ENCODE data around the gene ZNF543. TPM values are rescaled to one million over a fixed set of nuclear protein-coding genes. Genes with fewer than 3 reads are reported as not detected.

ZNF543 gene
- total and polyA plus RNA-seq, 2 of the 13 experiments (the other 11 are each of a cell fraction or from before 2014, with no cell fraction given), result 2.1 to 8.9 TPM

- TF ChIP-seq ZNF784 (CRISPR knock-in tag; IDR thresholded peaks at IDR 0.05; ENCODE audit: borderline replicate concordance) (peak; percentile 11; the same call in 1 of the 2 replicates), FOXO1 (CRISPR knock-in tag; IDR thresholded peaks at IDR 0.05) (peak; percentile 49; the same call in 1 of the 2 replicates), ZNF792 (CRISPR knock-in tag; IDR thresholded peaks at IDR 0.05) (peak; percentile 89), MXD3 (CRISPR knock-in tag; IDR thresholded peaks at IDR 0.05) (peak; percentile 89; the same call in 1 of the 2 replicates), ZSCAN12 (CRISPR knock-in tag; IDR thresholded peaks at IDR 0.05) (peak; percentile 58; the same call in 1 of the 2 replicates), FOXK2 (IDR thresholded peaks at IDR 0.05) (no peak), ZNF629 (CRISPR knock-in tag; conservative IDR thresholded peaks at IDR 0.05) (0 out of 2 replicates have a peak, but pooled peaks have one; percentile 21), NR2F6 (IDR thresholded peaks at IDR 0.05) (0 out of 2 replicates have a peak, but pooled peaks have one; percentile 17), NR2F6 (CRISPR knock-in tag; IDR thresholded peaks at IDR 0.05) (peak; percentile 62; the same call in 1 of the 2 replicates), ZNF879 (CRISPR knock-in tag; IDR thresholded peaks at IDR 0.05) (peak; percentile 57; the same call in 1 of the 2 replicates), DNMT3B (CRISPR knock-in tag; conservative IDR thresholded peaks at IDR 0.05) (peak; percentile 59; the same call in 1 of the 2 replicates), SMYD3 (CRISPR knock-in tag; IDR thresholded peaks at IDR 0.05) (peak; percentile 91), MAX (IDR thresholded peaks at IDR 0.05) (peak; percentile 99), HMG20A (CRISPR knock-in tag; IDR thresholded peaks at IDR 0.05; ENCODE audit: borderline replicate concordance) (no peak), PITX1 (CRISPR knock-in tag; IDR thresholded peaks at IDR 0.05) (peak; percentile 51), ZKSCAN8 (CRISPR knock-in tag; IDR thresholded peaks at IDR 0.05; ENCODE audit: borderline replicate concordance) (peak; percentile 64; the same call in 1 of the 2 replicates), HOXA5 (CRISPR knock-in tag; IDR thresholded peaks at IDR 0.05) (peak; percentile 74; the same call in 1 of the 2 replicates), ARHGAP35 (CRISPR knock-in tag; IDR thresholded peaks at IDR 0.05; ENCODE audit: borderline replicate concordance) (peak; percentile 64; the same call in 1 of the 2 replicates), CCDC6 (CRISPR knock-in tag; IDR thresholded peaks at IDR 0.05) (peak; percentile 78), KLF16 (CRISPR knock-in tag; IDR thresholded peaks at IDR 0.05) (peak in 1 of 2 experiments; percentile 91; a peak in 2 of 4 replicates), ZNF264 (CRISPR knock-in tag; IDR thresholded peaks at IDR 0.05) (peak; percentile 86), TOPORS (CRISPR knock-in tag; IDR thresholded peaks at IDR 0.05) (0 out of 2 replicates have a peak, but pooled peaks have one; percentile 60), RFX1 (IDR thresholded peaks at IDR 0.05) (no peak), SAFB2 (CRISPR knock-in tag; IDR thresholded peaks at IDR 0.05; ENCODE audit: borderline replicate concordance, low read depth) (no peak), ATF7 (IDR thresholded peaks at IDR 0.05) (no peak; the same call in 1 of the 2 replicates), ATF7 (CRISPR knock-in tag; IDR thresholded peaks at IDR 0.05) (peak; percentile 74; the same call in 1 of the 2 replicates), KDM5A (IDR thresholded peaks at IDR 0.05; ENCODE audit: borderline replicate concordance, low read length) (peak; percentile 50; the same call in 1 of the 2 replicates), ZNF441 (CRISPR knock-in tag; IDR thresholded peaks at IDR 0.05; ENCODE audit: borderline replicate concordance) (peak; percentile 91), HIVEP1 (CRISPR knock-in tag; IDR thresholded peaks at IDR 0.05) (peak; percentile 65), ZNF737 (CRISPR knock-in tag; IDR thresholded peaks at IDR 0.05; ENCODE audit: borderline replicate concordance) (no peak), BCL6 (CRISPR knock-in tag; IDR thresholded peaks at IDR 0.05) (peak; percentile 77)
- TF ChIP-seq, protein P1, sequence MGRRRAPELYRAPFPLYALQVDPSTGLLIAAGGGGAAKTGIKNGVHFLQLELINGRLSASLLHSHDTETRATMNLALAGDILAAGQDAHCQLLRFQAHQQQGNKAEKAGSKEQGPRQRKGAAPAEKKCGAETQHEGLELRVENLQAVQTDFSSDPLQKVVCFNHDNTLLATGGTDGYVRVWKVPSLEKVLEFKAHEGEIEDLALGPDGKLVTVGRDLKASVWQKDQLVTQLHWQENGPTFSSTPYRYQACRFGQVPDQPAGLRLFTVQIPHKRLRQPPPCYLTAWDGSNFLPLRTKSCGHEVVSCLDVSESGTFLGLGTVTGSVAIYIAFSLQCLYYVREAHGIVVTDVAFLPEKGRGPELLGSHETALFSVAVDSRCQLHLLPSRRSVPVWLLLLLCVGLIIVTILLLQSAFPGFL (CRISPR knock-in tag; IDR thresholded peaks at IDR 0.05), result 0 out of 2 replicates have a peak, but pooled peaks have one; percentile 17
These were observed 40.7 kb upstream of the ZNF543 start (continued) for GRCh38 chr19:57279418-57280164.
